Measurements from ENCODE around the gene SEMA7A.
"Not testable (repeated sequence)": the region's sequence is repeated elsewhere in the genome, so short reads cannot be mapped to it uniquely, and the experiment has no call there.

Gene SEMA7A

GRCh38 chr15:74367296-74367854 lies 66.4 kb downstream of the SEMA7A start, which contains the start of gene CYP11A1:
CYP11A1 (minus strand) TSS chr15:74367646; CDS start chr15:74367585, 61 bp downstream.
- no peak for DNase-seq

GRCh38 chr15:74365598-74366445 lies 67.9 kb downstream of the SEMA7A start:
- DNase-seq: no peak

- DNase-seq: no peak
Observed at GRCh38 chr15:74364936-74365597, 68.7 kb downstream of the SEMA7A start.

GRCh38 chr15:74362482-74362881 lies 71.3 kb downstream of the SEMA7A start:
- no peak for DNase-seq

GRCh38 chr15:74360855-74361254 lies 72.9 kb downstream of the SEMA7A start:
- not testable (repeated sequence) for DNase-seq

- DNase-seq: not testable (repeated sequence)
Observed at GRCh38 chr15:74359376-74359775, 74.4 kb downstream of the SEMA7A start.

Measured in NCI-H1417 (cell line).